Osteoblast (primary cell): ENCODE measurements around the gene SLC13A1. TPM values are rescaled to one million over a fixed set of nuclear protein-coding genes. Genes with fewer than 3 reads are reported as not detected.
"Not testable (repeated sequence)": the region's sequence is repeated elsewhere in the genome, so short reads cannot be mapped to it uniquely, and the experiment has no call there.

Experiments used
- DNase-seq: peaks from one replicate; pipeline ENCODE4 v3.0.0; 2011; ENCODE audit warnings: low spot score, mixed read lengths; ENCODE audit not compliant: insufficient read length; ENCODE audit errors: missing footprints
- H2AFZ ChIP-seq: 2 replicates; pipeline ENCODE4 v1.6.0; 2011; ENCODE audit warnings: mild to moderate bottlenecking, low read length
- H3K27ac ChIP-seq: 2 replicates; pipeline ENCODE4 v1.5.1; 2011; ENCODE audit warnings: mild to moderate bottlenecking, low read depth, low read length, moderate library complexity
- H3K27me3 ChIP-seq: 2 replicates; pipeline ENCODE4 v1.6.0; 2012; ENCODE audit warnings: mild to moderate bottlenecking, control low read depth, inconsistent platforms, low read length, moderate library complexity; ENCODE audit not compliant: insufficient read depth
- H3K36me3 ChIP-seq: 2 replicates; pipeline ENCODE4 v1.5.1; 2011; ENCODE audit warnings: mild to moderate bottlenecking, low read length, control low read depth, moderate library complexity; ENCODE audit not compliant: insufficient read depth
- H3K4me1 ChIP-seq: 2 replicates; pipeline ENCODE4 v1.5.1; 2011; ENCODE audit warnings: mild to moderate bottlenecking, low read length, control low read depth, moderate library complexity; ENCODE audit not compliant: insufficient read depth
- H3K4me2 ChIP-seq: 2 replicates; pipeline ENCODE4 v1.6.0; 2011; ENCODE audit warnings: mild to moderate bottlenecking, low read length; ENCODE audit not compliant: insufficient read depth
- H3K4me3 ChIP-seq: fragments of 200-600 bp; sonication (generic); 3 replicates; pipeline ENCODE4 v1.5.1; 2012; ENCODE audit warnings: mild to moderate bottlenecking, low read length, inconsistent platforms; ENCODE audit not compliant: insufficient read depth
- H3K79me2 ChIP-seq: 2 replicates; pipeline ENCODE4 v1.6.0; 2012; ENCODE audit warnings: mild to moderate bottlenecking, low read length, control low read depth, inconsistent platforms; ENCODE audit not compliant: insufficient read depth
- H3K9me3 ChIP-seq: 2 replicates; pipeline ENCODE4 v1.5.1; 2011; ENCODE audit warnings: low read depth, low read length, control low read depth
- H4K20me1 ChIP-seq: 2 replicates; pipeline ENCODE4 v1.6.0; 2012; ENCODE audit warnings: mild to moderate bottlenecking, low read length, control low read depth; ENCODE audit not compliant: insufficient read depth
- CTCF ChIP-seq: IDR thresholded peaks from 2 replicates; pipeline ENCODE4 v1.5.1; 2011; ENCODE audit warnings: mild to moderate bottlenecking, low read depth, low read length, moderate library complexity; ENCODE audit errors: extremely low read depth
- total RNA-seq: library from RNA; depleted of rRNA; stranded (reverse); fragments of >200 nt; gene quantifications from 2 replicates; pipeline ENCODE4 v1.2.3, GENCODE V29; 2012

Gene SLC13A1
- total RNA-seq, 1 donor = not detected

DNA sequence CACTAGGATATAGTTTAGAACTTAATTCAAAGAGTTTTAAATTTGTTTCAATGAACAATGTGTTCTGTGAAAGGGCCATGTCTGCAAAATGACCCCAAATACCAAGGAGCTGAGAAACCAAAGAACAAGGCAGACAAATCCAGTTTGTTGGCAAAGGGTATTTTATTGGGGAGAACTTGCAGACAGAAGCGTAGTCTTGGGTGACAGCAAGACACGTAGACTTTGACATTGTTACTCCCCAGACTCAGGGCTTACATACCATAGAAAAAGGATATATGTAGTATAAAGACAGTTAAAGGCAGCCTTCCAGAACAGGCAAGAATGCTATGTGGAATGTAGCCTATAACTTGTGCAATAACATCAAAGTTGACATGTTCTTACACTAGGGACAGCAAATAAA is 109.3 kb downstream of the SLC13A1 start:
- H3K4me2 ChIP-seq = no peak overlapping the region
- no peaks in the 10 kb centered on the region for H4K20me1 ChIP-seq
- H3K4me1 ChIP-seq = no peaks in the 10 kb centered on the region
- H3K9me3 ChIP-seq = no peaks in the 10 kb centered on the region
- no peaks in the 10 kb centered on the region for H3K36me3 ChIP-seq
- no peak for DNase-seq
- H3K4me3 ChIP-seq = no peak overlapping the region
- no peak overlapping the region for H2AFZ ChIP-seq
- no peak for TF ChIP-seq CTCF
- no peak overlapping the region for H3K27ac ChIP-seq
- H3K79me2 ChIP-seq = no peaks in the 10 kb centered on the region
- no peaks in the 10 kb centered on the region for H3K27me3 ChIP-seq

GRCh38 chr7:123086910-123087309 is 112.9 kb downstream of the SLC13A1 start:
- H3K4me3 ChIP-seq, H3K79me2 ChIP-seq, H3K4me1 ChIP-seq, H3K27me3 ChIP-seq, H3K9me3 ChIP-seq, H3K27ac ChIP-seq, H3K4me2 ChIP-seq, DNase-seq, H3K36me3 ChIP-seq, H2AFZ ChIP-seq, H4K20me1 ChIP-seq: not testable (repeated sequence)

- DNase-seq, H4K20me1 ChIP-seq, H3K79me2 ChIP-seq: not testable (repeated sequence)
These were observed 114.9 kb downstream of the SLC13A1 start for GRCh38 chr7:123084861-123085260.

DNA sequence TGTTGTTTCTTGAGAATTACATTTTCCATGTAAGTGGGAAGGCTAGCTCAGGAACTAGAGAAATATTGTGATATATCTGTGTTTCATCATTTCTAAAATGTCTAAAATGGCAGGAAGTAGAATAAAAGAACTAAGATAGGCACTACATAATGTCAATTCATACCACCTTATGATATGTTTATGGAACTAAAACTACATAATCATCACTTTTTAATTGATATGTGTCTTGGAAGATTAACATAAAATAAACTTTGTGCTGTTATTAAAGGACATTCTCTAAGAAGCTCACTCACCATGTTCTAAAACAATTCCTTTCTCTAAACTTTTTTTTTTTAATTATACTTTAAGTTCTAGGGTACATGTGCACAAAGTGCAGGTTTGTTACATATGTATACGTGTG is 120.7 kb downstream of the SLC13A1 start:
- Histone ChIP-seq H3K4me2 (no peak overlapping the region), H4K20me1 (no peaks in the 10 kb centered on the region), H3K79me2 (no peaks in the 10 kb centered on the region)

More at GRCh38 chr7:123084861-123085260, 114.9 kb downstream of the SLC13A1 start:
- H3K4me2 ChIP-seq, H3K9me3 ChIP-seq, H3K27me3 ChIP-seq, H3K4me3 ChIP-seq, H2AFZ ChIP-seq, H3K27ac ChIP-seq, H3K4me1 ChIP-seq, H3K36me3 ChIP-seq: not testable (repeated sequence)

More for the DNA sequence above, 120.7 kb downstream of the SLC13A1 start:
- Histone ChIP-seq H3K27me3 (no peaks in the 10 kb centered on the region), H3K4me3 (no peak overlapping the region), H3K27ac (no peak overlapping the region), H3K9me3 (no peaks in the 10 kb centered on the region), H2AFZ (no peak overlapping the region), H3K4me1 (no peaks in the 10 kb centered on the region), H3K36me3 (no peaks in the 10 kb centered on the region)
- TF ChIP-seq CTCF = no peak
- DNase-seq = no peak
